HCT116 (cell line): ENCODE data around the gene KIAA0825. TPM values are rescaled to one million over a fixed set of nuclear protein-coding genes. Genes with fewer than 3 reads are reported as not detected.

Source experiments
- ATAC-seq: fragments of 200-7000 bp; cut with Tn5 transposase; 2 replicates; pipeline ENCODE4 v1.9.1; 2020; ENCODE audit warnings: mild to moderate bottlenecking, moderate library complexity
- BruUV-seq: library from RNA; stranded (reverse); fragments of 400-500 nt; replicated peaks from 2 replicates; lab custom pipeline; 2021; lab: Mats Ljungman, UMichigan
- CTCF ChIA-PET: fragments of 300-600 bp; sonication (Branson Sonifier 250); formaldehyde crosslinking; loops from one replicate; lab custom pipeline; 2021; ENCODE audit warnings: antibody characterized with exemption; lab: Charles Lee
- POLR2A ChIA-PET: fragments of 300-600, 350-600 bp; sonication (Branson Sonifier 250); formaldehyde crosslinking; loops from one replicate; lab custom pipeline; 2021; ENCODE audit warnings: antibody characterized with exemption; lab: Charles Lee
- RAD21 ChIA-PET, 2 experiments: fragments of 300-600 bp; sonication (Branson Sonifier 250); formaldehyde crosslinking; loops; one replicate each; lab custom pipeline; 2023; ENCODE audit warnings: low total read pairs in 2 of 2; ENCODE audit not compliant: uncharacterized antibody in 2 of 2, unreplicated experiment in 2 of 2, low non-redundant PET in 1 of 2; lab: Charles Lee
- DNase-seq: peaks from one replicate; pipeline ENCODE4 v3.0.0-alpha.2; 2010; ENCODE audit warnings: low read depth, low spot score
- H2AFZ ChIP-seq: fragments of 200-600 bp; shearing (Covaris generic), sonication (generic); 2 replicates; pipeline ENCODE4 v1.6.1; 2017; ENCODE audit warnings: low read depth, mixed run types, mixed read lengths, antibody characterized with exemption, low read length; ENCODE audit not compliant: poor library complexity, severe bottlenecking
- H3K27ac ChIP-seq: 2 replicates; pipeline ENCODE4 v1.5.1; 2012; ENCODE audit warnings: low read depth, low read length
- H3K27me3 ChIP-seq: fragments of 200-600 bp; sonication (generic); 2 replicates; pipeline ENCODE4 v1.6.1; 2016; ENCODE audit warnings: mixed run types, low read length, mixed read lengths; ENCODE audit not compliant: insufficient read depth
- H3K36me3 ChIP-seq, 2 experiments: fragments of 200-500 bp in 1 of 2; fragments of 200-600 bp in 1 of 2; sonication (Bioruptor generic) in 1 of 2; sonication (generic) in 1 of 2; 2 replicates each; pipeline versions ENCODE4 v1.5.1 to v1.6.1; 2014 to 2016; ENCODE audit warnings: low read length in 2 of 2, inconsistent platforms in 1 of 2, mixed read lengths in 1 of 2, mixed run types in 1 of 2; ENCODE audit not compliant: insufficient read depth in 2 of 2, control insufficient read depth in 1 of 2
- H3K4me1 ChIP-seq, 2 experiments: fragments of 200-600 bp in 1 of 2; sonication (generic) in 1 of 2; 2 replicates each; pipeline versions ENCODE4 v1.5.1 to v1.6.1; 2012 to 2017; ENCODE audit warnings: low read length in 2 of 2, inconsistent platforms in 1 of 2, mild to moderate bottlenecking in 1 of 2, mixed read lengths in 1 of 2, mixed run types in 1 of 2, moderate library complexity in 1 of 2; ENCODE audit not compliant: insufficient read depth in 2 of 2, control insufficient read depth in 1 of 2
- H3K4me2 ChIP-seq: fragments of 200-600 bp; sonication (generic); 2 replicates; pipeline ENCODE4 v1.6.1; 2017; ENCODE audit warnings: mixed run types, low read length, mixed read lengths
- H3K4me3 ChIP-seq, 2 experiments: fragments of 200-600 bp in 1 of 2; sonication (generic) in 1 of 2; replicated peaks in 1 of 2; 2 replicates each; pipeline ENCODE4 v1.5.1; 2011 to 2016; ENCODE audit warnings: low read length in 2 of 2, control low read depth in 1 of 2, low read depth in 1 of 2, mild to moderate bottlenecking in 1 of 2, mixed read lengths in 1 of 2, mixed run types in 1 of 2
- H3K79me2 ChIP-seq: fragments of 200-600 bp; sonication (generic); 2 replicates; pipeline ENCODE4 v1.6.1; 2017; ENCODE audit warnings: mild to moderate bottlenecking, mixed run types, low read length, moderate library complexity, mixed read lengths; ENCODE audit not compliant: insufficient read depth
- H3K9ac ChIP-seq: fragments of 200-600 bp; sonication (generic); 2 replicates; pipeline ENCODE4 v1.6.1; 2016; ENCODE audit warnings: low read length, mixed read lengths
- H3K9me2 ChIP-seq: fragments of 200-600 bp; sonication (generic), shearing (Covaris generic); 2 replicates; pipeline ENCODE4 v1.6.1; 2017; ENCODE audit warnings: mixed run types, mild to moderate bottlenecking, moderate library complexity; ENCODE audit not compliant: insufficient read depth
- H3K9me3 ChIP-seq, 2 experiments: fragments of 200-500 bp in 1 of 2; fragments of 200-600 bp in 1 of 2; sonication (Bioruptor generic) in 1 of 2; sonication (generic) in 1 of 2; 2 replicates each; pipeline ENCODE4 v1.6.1; 2014 to 2017; ENCODE audit warnings: low read length in 2 of 2, mixed read lengths in 2 of 2, inconsistent platforms in 1 of 2, low read depth in 1 of 2, mild to moderate bottlenecking in 1 of 2, mixed run types in 1 of 2, moderate library complexity in 1 of 2; ENCODE audit not compliant: control insufficient read depth in 1 of 2, insufficient read depth in 1 of 2
- H4K20me1 ChIP-seq: fragments of 200-600 bp; sonication (generic), shearing (Covaris generic); 2 replicates; pipeline ENCODE4 v1.6.1; 2017; ENCODE audit warnings: mixed run types, mild to moderate bottlenecking, moderate library complexity; ENCODE audit not compliant: insufficient read depth
- CTCF ChIP-seq, 3 experiments: fragments of 200-600 bp in 1 of 3; sonication (generic) in 1 of 3; IDR thresholded peaks in 2 of 3; conservative IDR thresholded peaks in 1 of 3; 2 replicates each; pipeline ENCODE4 v1.5.1; 2012 to 2017; ENCODE audit warnings: low read depth in 2 of 3, low read length in 2 of 3, antibody characterized with exemption in 1 of 3, borderline replicate concordance in 1 of 3, control low read depth in 1 of 3, mild to moderate bottlenecking in 1 of 3, mixed read lengths in 1 of 3, mixed run types in 1 of 3, moderate library complexity in 1 of 3; ENCODE audit not compliant: insufficient read depth in 1 of 3
- ELF1 ChIP-seq: IDR thresholded peaks from 2 replicates; pipeline ENCODE4 v1.6.1; 2012; ENCODE audit warnings: low read depth, borderline replicate concordance
- EZH2 ChIP-seq: fragments of 200-600 bp; sonication (generic); IDR thresholded peaks from 2 replicates; pipeline ENCODE4 v1.6.1; 2017; ENCODE audit warnings: antibody characterized with exemption, mixed run types
- JUND ChIP-seq: IDR thresholded peaks from 2 replicates; pipeline ENCODE4 v1.6.1; 2012
- MAX ChIP-seq: IDR thresholded peaks from 2 replicates; pipeline ENCODE4 v1.6.1; 2012
- SRF ChIP-seq: IDR thresholded peaks from 2 replicates; pipeline ENCODE4 v1.6.1; 2012; ENCODE audit warnings: low read depth
- ZFX ChIP-seq: fragments of 450-650 bp; IDR thresholded peaks from 2 replicates; pipeline ENCODE4 v1.6.1; 2017
- intact Hi-C: fragments of 100-400 bp; cut with micrococcal nuclease; formaldehyde crosslinking; loops from 2 replicates; pipeline ENCODE4 v1.10.0; 2022
- total RNA-seq: library from RNA; stranded (reverse); gene quantifications from one replicate; pipeline ENCODE4 v1.2.1, GENCODE V29; 2021; ENCODE audit not compliant: unreplicated experiment

The KIAA0825 gene
- total RNA-seq, 1 experiment from 2014 or later = 1.4 TPM

- peaks cover 0 to 15% of the 10 kb centered on the region in 2 experiments; a peak in 2 of 4 replicates for H3K4me1 ChIP-seq
- peaks cover 16% of the 10 kb centered on the region for H3K79me2 ChIP-seq
- BruUV-seq = no TSS peak
- H3K9me3 ChIP-seq = peaks cover 0 to 3% of the 10 kb centered on the region in 2 experiments; a peak in 2 of 4 replicates
- ChIA-PET CTCF (no interaction called here), POLR2A (no interaction called here), RAD21 (no interaction called here)
- H2AFZ ChIP-seq = no peak overlapping the region
- H3K27me3 ChIP-seq = no peaks in the 10 kb centered on the region
- no peaks in the 10 kb centered on the region for H3K9me2 ChIP-seq
- no peak overlapping the region for H3K27ac ChIP-seq
- H3K4me2 ChIP-seq = no peak overlapping the region
- no peaks in the 10 kb centered on the region for H3K36me3 ChIP-seq
- H4K20me1 ChIP-seq = no peaks in the 10 kb centered on the region
- no peak overlapping the region for H3K9ac ChIP-seq
- H3K4me3 ChIP-seq = no peak overlapping the region
- TF ChIP-seq CTCF (IDR thresholded peaks at IDR 0.05 in 2 of 3, conservative IDR thresholded peaks at IDR 0.05 in 1 of 3; ENCODE audit: borderline replicate concordance in 1 of 3, insufficient read depth in 1 of 3, low read depth in 2 of 3, low read length in 2 of 3) (no peak), ELF1 (no peak), EZH2 (no peak), SRF (no peak), ZFX (no peak), MAX (no peak), JUND (no peak)
- intact Hi-C loops = no loop called here
- ATAC-seq (no peak), DNase-seq (no peak)
These were observed 505.3 kb downstream of the KIAA0825 start for GRCh38 chr5:94113087-94113486.
